ENCODE results near the gene PHC3.
A peak's percentile ranks its signal among the peaks of the same experiment; 100 is the strongest.
"Not testable (repeated sequence)": the region's sequence is repeated elsewhere in the genome, so short reads cannot be mapped to it uniquely, and the experiment has no call there.

PHC3 gene

DNA sequence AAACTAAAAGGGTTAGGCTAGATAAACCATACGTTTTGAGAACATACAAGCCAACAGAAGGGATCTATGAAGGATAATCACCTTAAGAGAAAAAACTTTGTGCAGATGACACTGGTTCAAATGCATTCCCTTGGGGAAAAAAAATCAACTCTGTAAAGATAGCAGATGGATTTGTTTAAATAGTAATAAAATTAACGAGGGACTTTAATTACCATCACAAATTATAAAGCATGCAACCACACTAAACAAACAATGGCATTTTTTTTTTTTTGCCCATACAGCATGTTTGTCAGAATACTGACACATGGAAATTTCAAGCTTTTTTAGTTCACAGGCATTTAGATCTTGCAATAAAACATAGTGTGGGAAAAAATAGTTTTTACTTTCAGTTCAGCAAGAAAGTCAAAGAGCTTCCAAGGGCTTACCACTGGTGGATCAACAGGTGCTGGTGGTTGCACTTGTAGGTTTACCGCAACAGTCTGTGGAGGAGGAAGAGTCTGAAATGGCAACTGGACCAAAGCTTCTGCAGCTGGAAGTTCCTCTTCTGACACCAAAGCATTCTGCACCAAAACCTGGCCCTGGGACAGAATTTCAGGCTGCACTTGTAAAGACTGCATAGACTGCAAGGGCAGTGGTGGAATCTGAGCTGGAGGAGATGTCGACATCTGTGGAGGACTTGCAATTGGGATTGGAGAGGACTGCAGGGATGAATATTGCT, 53.1 kb downstream of the PHC3 start:
- peak in 1 of 14 donors; percentile 1 for DNase-seq

DNA sequence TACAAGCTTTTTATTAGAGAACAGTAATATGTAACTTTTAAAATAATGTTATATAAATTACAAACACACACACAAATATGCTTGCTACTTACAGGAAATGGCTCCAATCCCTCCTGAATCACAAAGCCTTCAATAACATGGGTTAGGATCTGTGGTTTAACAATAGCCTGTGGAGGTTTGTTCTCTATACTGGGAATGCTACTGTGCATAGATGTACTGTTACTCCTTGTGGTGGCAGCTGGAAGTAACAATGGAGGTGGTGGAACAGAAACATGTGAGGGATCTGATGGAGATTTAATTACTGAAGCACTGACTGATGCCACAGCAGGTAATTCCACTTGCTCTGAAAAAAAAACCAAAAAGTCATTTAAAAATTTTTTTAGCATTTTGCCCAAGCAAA, 64.4 kb downstream of the PHC3 start:
- no peak for DNase-seq

DNA sequence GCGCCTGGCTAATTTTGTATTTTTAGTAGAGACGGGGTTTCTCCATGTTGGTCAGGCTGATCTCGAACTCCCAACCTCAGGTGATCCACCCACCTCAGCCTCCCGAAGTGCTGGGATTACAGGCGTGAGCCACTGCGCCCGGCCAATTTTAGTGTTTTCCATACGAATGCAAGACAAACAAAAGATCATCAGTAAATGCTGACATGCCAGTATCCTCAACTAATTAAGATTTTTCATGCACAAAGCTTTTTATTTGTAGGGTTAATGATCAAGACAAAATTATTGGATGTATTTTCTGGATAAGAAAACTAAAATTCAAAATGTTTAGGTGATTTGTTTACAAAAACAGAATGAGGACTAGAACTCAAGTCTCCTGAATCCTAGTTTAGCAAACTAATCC, 67.4 kb downstream of the PHC3 start:
- DNase-seq: not testable (repeated sequence)

DNA sequence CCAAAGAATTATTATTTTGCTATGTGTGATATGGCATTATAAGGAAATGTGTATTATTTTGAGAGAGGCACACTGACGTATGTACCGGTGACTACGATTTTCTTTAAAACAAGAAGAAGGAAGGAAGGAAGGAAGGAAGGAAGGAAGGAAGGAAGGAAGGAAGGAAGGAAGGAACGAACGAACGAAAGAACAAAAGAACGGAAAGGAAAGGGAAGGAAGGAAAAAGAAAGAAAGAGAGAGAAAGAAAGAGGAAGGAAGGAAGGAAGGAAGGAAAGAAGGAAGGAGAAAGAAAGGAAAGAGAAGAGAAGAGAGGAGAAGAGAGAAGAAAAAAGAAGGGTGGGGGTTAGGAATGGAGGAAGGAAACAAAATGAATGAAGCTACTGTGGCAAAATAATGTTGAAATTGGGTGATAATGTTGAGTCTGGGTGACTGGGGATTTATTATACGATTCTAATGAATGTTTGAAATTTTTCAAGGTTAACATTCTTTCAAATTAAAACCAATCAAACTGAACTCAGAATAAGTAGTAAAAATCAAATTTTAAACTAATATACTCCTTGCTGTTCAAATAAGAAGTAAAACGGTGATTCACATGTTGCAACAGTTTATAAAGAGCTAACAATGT, 70.3 kb downstream of the PHC3 start:
- no peak for DNase-seq

DNA sequence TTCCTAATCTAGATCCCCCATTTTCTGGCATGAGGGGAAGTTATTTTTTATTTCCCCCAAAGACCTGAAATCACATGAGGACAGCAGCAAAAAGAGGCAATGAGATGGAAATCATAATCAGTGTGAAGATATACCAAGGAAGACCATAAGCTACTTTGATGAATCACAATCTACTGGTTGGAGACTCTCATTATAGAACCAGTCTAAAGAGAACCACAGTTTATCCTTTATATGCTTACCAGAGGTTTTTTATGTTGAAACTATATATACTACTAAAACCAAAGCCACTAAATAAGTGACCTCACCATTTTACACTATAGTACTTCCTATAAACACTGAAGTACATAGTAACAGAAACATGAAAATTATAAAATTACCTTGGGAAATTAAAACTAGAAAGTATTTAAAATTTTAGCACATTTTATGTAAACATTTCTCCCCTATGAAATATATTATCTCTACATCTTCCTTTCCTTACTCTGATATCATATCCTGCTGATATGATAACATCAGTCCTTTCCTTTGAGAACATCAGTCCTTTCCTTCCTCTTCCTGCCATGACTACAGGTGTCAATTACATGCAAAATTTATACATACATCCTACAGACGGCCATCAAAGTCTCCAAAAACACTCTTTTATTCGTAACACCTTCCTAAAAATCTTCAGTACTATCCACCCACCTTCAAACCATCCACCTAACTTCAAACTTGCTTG, 71.8 kb downstream of the PHC3 start:
- DNase-seq: no peak

DNA sequence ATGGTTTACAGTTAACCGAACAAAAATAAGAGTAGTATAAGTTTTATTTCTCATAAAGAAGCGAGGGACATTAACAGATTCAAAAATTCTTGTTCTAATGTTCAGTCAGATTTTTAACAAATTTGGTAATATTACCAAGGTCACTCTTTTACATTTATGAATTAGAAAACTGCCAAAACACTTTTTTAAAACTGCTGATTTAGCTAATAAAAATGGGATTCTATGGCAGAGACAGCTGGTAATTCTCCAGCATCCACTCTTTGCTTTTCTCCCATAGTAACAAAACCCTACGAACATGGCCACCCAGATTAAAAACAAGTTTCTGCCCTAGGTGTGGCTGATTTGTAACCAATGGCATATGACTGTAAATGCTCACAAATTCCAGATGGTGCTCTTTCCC, 72.6 kb downstream of the PHC3 start:
- no peak for DNase-seq

DNA sequence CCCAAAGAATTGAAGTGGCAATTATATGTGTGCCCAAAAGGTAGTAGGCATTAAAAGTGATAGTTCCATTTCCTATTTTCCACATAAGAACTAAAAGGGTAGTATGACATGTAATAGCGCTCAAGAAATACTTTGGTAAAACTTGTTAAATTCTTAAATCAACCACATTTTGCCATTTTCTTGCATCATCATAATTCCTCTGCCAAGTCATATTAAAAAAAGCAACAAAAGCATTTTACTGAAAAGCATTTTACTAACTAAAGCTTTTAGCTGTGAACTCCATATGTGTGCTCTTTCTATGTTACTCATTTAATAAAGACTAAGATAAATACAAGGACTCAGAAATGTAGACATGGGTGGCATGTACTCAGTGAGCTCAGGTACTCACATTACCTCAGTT, 73.6 kb downstream of the PHC3 start:
- no peak for DNase-seq

DNA sequence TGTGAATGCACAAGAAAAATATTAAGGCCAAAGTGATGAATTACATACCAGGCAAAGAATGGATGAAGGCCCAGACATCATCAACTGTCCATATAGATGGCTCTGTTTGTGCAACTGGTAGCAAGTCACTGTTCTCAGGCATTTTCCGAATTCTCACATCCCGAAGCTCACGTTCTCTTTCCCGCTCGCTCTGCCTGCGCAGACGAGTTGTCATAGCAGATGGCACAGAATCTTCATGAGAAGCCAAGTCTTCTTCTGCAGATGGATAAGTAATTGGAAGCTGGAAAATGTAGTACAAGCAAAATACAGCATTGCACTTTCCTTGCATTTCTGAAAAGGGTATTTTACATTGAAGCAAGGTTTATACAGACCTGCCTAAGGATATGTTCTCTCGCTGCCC, 79.1 kb downstream of the PHC3 start:
- DNase-seq: no peak

DNA sequence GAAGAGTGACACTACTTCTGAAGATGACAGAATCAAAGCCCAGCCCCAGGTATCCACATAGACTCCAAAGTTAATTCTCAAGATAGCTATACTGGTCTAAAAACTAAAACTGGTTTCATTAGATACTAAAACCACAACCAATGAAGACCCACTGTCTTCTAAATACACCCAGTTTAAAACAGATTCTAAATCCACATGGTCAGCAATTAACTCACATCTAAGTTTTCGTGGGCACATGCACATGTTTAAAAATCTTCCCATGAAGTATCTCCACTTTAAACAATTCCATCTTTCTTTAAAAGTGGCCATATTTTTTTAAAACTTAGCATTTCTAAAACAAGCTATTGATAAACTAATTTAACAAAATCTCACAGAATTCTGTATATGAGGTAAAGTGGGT, 80.6 kb downstream of the PHC3 start:
- no peak for DNase-seq

DNA sequence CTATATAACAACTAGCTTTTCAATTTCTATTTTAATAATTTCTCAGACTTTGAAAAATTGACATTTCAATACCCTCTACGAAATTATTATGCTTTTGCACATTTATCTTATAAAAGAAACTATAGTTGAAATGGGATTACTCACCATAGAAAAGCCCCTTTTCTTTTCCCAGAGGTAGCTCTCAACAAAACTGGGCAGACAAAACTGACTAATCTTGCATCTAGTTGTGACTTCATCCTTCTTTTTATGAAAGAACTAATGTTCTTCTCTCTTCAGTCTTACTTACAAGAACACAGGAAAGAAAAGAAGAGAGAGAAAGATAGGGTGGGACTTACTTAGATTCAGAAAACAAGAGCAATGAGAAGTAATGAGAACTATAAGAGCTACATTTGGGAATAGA, 82.8 kb downstream of the PHC3 start:
- no peak for DNase-seq

DNA sequence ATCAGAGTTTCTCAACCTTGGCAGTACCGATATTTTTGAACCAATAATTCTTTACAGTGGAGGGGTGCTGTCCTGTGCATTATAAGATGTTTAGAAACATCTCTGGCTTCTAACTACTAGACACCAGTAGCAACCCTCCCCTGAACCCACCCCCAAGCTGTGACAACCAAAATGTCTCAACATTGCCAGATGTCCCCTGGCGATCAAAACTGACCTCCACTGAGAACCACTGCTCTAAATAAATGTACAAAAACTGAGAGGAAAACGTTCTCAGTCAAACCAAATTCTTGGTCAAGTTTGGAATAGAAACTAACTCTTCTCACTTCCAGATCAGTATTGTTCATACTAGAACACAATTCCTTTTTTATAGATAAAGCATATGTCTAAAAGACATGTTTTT, 85.2 kb downstream of the PHC3 start:
- DNase-seq: no peak

DNA sequence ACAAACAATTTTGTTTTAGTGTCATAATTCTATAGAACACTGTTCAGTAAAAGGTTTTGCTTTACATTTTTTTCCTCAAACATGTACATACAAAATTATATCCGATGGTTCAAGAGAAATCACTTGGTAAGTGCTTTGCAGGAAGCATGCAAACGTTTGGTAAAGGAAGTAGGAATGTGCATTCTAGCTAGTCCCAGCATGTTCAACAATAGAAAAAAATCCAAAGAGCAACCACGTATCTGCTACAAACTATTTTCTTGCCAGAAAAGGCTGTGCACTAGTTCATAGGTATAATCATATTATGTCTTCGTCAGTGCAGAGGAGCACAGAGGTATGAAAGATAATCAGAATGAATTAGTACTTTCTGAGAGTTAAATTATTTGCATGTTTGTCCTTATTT, 85.8 kb downstream of the PHC3 start:
- no peak for DNase-seq

DNA sequence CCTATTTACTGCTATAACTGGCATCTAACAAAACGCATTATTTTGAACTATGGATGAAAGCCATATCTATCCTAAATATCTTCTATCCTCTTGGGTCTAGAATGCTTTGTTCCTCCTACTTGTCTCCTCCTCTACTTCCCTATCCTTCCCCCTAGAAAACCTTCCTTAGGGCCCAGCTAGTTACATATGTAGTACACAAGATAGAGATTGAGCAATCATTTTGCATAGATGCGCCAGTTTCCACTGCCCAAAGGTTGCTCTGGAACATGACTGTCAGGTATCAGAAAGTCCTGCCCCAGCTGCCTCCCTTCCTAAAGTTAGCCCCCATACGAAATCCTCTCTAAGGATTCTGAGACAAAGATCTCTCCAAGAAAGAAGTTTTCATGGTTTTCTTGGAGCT, 88.6 kb downstream of the PHC3 start:
- no peak for DNase-seq

DNA sequence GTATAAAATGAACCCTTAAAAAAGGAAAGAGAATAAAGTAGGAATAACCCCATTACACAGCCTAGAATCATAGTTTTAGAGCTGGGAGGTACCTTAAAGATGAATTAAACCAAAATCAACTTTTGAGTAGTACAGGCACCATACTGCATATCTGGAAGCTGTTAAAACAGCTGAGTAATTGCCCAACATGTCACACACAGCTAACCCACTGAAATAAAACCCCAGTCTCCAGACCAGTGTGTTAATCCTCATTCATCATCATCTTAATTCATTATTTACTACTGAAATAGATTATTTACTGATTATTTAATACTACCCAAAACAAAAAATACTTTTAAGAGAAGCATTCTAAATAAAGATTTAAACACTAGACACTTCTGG, 90.9 kb downstream of the PHC3 start:
- no peak for DNase-seq

DNA sequence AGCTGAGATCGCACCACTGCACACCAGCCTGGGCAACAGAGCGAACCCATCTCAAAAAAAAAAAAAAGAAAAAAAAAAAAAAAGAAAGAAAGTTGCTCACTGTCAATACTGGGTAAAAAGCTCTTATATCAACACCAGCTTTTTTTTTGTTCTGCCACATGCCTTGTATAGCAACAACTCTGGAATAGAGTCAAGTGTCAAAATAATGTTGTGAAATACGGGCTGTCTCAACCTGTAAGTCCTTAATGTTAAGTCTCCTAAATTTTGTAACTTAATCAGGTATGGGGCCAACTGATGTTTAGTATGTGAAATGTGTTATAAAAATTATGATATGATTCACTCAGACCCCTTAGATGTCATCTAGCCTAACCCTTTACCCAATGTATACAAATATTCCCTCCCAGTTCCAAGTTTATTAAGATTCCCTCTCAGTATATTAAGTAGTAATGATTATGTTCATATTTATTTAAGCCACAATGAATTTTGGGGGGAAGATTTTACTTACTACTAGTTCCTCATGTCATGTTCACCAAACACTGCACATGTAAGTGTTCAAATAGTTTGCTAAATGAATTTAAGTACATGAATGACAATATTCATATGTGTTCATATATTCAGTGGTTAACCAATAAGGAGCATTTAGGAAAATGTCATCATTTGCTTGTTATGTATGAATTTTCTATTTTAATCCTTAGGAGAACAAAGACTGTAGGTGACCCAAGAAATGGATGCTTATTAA, 91.5 kb downstream of the PHC3 start:
- DNase-seq: no peak

DNA sequence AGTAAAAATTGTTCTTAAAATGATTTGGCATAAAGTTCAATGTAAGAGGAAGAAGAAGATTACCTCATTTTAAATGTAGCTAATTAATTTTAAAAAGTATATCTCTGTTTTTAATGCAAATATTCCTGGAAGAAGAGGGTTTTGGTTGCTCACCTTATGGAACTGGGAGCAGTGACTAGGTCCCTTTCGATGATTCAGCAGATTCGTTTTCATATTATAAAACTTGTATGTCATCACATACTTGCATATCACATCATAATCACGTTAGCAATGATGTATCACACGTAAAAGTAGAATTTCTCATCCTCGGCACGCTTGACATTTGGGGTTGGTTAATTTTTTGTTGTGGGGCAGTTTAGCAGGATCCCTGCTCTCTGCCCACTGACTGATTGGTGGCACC, 96.1 kb downstream of the PHC3 start:
- DNase-seq: no peak

DNA sequence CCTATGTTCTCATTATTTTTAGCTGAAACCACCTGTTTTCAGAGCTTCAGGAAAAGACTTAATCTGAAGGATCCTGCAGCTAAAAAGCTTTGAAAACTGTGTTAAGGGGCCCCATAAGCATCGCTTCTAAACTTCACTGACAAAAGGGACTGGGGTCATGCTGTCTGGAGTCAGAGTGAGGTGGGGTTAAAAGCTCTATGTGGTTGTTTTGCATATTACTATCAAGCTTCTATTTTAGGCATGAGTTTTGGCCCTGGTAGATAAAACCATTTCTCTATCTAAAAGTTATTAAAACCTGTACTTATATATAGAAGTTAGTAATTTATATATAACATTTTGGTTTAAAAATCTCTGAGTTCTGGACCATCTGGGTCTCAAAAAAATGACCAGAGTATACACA, 98.2 kb downstream of the PHC3 start:
- no peak for DNase-seq

DNA sequence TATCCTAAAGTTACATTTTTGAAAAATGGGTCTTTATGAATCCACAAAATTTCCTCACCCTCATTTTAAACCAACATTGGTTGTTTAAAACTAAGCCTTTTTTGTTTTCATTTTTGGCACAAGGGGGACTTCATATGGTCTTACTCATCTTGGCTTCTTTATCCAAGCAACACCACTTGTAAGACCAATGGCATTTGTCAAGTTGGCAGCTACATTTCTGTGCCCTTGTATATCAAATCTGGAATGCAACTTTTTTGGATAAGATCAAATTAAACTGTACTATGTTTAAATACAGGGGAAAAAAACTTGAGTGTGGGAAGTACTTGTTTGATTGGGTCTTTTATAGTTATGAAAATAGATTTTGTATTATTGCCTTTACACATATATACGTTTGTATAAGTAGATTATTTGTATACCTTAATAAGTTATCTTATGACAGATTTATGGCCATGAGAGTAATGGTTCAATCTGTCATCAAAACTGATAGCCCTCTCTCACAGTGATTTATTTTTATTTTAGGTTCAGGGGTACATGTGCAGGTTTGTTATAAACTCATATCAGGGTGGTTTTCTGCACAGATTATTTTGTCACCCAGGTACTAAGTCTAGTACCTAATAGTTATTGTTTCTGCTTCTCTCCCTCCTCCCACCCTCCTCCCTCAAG, 100.3 kb downstream of the PHC3 start:
- no peak for DNase-seq

DNA sequence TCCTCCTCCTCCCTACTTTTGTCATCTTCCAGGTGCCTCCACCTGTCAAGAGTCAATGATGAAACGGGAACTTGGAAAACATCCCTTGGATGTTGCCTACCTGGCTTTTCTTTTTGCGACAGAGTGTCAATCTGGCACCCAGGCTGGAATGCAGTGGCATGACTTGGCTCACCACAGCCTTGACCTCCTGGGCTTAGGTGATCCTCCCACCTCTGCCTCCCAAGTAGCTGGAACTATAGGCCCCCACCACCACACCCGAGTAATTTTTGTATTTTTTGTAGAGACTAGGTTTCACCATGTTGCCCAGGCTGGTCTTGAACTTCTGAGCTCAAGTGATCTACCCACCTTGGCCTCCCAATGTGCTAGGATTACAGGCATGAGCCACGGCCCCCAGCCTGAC, 100.9 kb downstream of the PHC3 start:
- DNase-seq: no peak

DNA sequence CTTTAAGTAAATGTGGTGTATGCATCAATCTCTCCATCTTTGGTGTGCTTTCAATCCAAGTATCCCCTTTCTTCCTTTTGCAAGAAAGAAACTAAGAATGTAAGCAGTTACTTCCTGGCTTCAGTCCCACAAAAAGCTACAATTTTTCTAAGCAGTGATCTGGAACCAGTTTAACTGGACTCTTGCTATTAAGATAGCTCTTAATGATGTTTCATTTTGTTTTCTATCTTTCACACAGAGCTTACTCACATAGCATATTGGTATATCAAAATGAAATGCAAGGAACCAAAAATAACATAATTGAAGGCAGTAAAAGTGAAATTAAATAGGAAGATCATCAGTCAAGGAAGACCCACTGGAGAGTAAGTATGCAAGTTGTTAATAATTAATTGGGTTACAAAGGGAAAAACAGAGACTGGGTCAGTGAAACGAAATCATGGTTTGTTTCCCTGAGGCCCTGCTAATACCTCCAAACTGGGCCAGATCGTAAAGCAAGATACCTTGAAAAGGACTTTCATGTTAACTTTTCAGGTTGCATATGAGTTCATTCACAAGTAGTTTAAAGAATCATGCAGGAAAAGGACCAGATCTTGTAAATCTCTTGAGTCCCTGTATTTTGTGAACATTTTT, 101.9 kb downstream of the PHC3 start:
- DNase-seq: no peak

DNA sequence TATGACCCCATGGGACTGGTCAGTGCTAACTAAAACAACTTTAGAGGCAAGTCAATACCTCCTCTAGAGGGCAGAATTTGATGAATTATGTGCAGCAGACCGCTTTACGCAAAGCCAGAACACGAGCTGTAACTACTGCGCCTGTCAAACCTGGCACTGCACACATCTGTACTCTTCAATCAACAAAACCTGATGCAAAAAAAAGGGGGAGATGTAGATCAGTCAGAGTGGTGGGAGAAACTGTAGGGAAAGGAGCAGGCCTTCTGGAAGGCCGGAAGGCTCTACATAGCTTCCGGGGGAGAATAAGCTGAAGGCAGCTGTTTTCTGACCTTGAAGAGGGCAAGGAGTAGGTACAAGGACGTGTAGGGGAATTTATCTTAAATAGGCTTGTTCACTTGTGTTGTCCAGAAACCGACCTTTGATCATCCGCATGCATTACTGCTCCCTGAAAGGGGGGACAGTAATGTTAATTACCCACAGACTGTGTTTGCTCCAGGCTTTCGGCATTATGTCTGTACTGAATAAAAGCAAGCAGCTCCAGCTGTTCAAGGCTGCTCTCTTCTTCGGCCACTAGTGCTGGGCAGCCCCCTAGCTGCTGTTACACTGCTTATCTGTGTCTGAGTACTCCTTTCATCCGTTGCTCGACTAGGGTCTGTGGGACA, 102.8 kb downstream of the PHC3 start:
- DNase-seq: no peak

DNA sequence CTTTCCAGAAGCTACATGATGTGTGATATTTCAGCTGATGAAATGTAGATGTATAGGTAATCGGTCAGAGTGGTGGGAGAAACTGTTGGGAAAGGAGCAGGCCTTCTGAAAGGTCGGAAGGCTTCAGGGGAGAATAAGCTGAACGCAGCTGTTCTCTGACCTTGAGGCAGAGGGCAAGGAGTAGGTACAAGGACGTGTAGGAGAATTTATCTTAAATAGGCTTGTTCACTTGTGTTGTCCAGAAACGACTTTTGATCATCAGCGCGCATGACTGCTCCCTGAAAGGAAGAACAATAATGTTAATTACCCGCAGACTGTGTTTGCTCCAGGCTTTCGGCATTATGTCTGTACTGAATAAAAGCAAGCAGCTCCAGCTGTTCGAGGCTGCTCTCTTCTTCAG, 104.2 kb downstream of the PHC3 start:
- DNase-seq: no peak

All from C1 segment of cervical spinal cord (tissue), 14 donors.